ENCODE measurements around the gene PRKAR1B. TPM values are rescaled to one million over a fixed set of nuclear protein-coding genes. Genes with fewer than 3 reads are reported as not detected.

PRKAR1B gene
- total RNA-seq, 1 experiment from 2014 or later: 27.2 TPM

DNA sequence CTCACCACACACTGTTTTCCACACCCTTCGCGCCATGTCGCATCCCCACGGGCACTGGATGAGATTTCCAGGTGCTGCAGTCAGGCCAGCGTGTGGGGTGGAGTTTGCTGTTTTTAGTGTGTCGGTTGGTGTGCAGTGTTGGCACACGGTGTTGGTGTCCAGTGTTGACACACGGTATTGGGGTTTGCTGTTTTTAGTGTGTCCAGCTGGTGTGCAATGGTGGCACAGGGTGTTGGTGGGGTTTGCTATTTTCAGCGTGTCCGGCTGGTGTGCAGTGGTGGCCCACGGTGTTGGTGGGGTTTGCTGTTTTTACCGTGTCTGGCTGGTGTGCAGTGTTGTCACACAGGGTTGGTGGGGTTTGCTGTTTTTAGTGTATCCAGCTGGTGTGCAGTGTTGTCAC, 20.1 kb upstream of the PRKAR1B start:
- DNase-seq (ENCODE audit: low spot score): no peak
- intact Hi-C loops (cut with micrococcal nuclease; ENCODE audit: unreplicated experiment): no loop called here
- ChIA-PET POLR2A (ENCODE audit: low non-redundant PET) (no interaction called here), CTCF (no interaction called here)
- H3K4me1 ChIP-seq (ENCODE audit: insufficient read depth, low read length, poor library complexity, severe bottlenecking): no peaks in the 10 kb centered on the region
- no peaks in the 10 kb centered on the region for H3K9me3 ChIP-seq (ENCODE audit: low read depth, low read length, poor library complexity, severe bottlenecking)
- H3K27ac ChIP-seq (ENCODE audit: low read depth, low read length, poor library complexity, severe bottlenecking): no peak overlapping the region
- TF ChIP-seq, protein P1, sequence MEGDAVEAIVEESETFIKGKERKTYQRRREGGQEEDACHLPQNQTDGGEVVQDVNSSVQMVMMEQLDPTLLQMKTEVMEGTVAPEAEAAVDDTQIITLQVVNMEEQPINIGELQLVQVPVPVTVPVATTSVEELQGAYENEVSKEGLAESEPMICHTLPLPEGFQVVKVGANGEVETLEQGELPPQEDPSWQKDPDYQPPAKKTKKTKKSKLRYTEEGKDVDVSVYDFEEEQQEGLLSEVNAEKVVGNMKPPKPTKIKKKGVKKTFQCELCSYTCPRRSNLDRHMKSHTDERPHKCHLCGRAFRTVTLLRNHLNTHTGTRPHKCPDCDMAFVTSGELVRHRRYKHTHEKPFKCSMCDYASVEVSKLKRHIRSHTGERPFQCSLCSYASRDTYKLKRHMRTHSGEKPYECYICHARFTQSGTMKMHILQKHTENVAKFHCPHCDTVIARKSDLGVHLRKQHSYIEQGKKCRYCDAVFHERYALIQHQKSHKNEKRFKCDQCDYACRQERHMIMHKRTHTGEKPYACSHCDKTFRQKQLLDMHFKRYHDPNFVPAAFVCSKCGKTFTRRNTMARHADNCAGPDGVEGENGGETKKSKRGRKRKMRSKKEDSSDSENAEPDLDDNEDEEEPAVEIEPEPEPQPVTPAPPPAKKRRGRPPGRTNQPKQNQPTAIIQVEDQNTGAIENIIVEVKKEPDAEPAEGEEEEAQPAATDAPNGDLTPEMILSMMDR (conservative IDR thresholded peaks at IDR 0.05; ENCODE audit: low read depth, low read length): no peak
- TF ChIP-seq EZH2 (IDR thresholded peaks at IDR 0.05; ENCODE audit: borderline replicate concordance, low read depth, low read length, poor library complexity, severe bottlenecking): no peak
- no peak overlapping the region for H3K4me3 ChIP-seq (ENCODE audit: low read depth, low read length, poor library complexity, severe bottlenecking)
- H3K36me3 ChIP-seq (ENCODE audit: insufficient read depth, low read length, poor library complexity, severe bottlenecking): peaks cover 20% of the 10 kb centered on the region
- no TSS peak for BruUV-seq (replicated peaks)
- no peaks in the 10 kb centered on the region for H3K27me3 ChIP-seq (replicated peaks; ENCODE audit: insufficient read depth, low read depth, low read length, poor library complexity)

DNA sequence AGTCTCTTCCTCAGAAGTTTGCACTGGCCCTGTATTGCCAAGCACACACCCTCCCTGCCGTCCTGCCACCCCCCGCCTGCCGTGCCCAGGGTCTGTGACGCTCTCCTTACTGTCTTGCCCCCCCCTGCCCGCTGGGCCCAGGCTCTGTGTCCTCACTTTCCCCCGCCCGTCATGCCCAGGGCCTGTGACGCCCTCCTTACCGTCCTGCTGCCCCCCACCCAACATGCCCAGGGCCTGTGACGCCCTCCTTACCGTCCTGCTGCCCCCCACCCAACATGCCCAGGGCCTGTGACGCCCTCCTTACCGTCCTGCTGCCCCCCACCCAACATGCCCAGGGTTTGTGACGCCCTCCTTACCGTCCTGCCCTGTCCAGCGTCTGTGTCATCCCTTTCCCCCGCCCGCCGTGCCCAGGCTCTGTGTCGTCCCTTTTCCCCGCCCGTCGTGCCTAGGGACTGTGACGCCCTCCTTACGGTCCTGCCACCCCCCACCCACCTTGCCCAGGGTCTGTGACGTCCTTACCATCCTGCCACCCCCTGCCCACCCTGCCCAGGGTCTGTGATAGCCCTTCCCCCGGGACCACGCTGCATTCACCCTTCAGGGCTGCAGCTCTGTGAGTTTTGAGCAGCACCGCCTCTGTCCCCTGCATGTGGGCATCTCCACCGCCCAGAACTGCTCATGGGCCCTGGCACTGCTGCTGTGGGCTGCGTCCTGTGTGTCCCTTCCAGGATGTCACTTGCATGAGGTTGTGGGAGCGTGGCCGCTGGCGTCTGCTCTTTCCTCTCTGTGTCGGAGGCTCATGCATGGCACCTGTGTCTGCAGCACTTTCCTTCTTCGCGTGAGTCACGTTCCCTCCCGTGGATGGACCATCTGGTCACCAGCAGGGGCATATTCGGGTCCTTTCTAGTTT, 19.3 kb upstream of the PRKAR1B start:
- Histone ChIP-seq H3K36me3 (ENCODE audit: insufficient read depth, low read length, poor library complexity, severe bottlenecking) (peaks cover 15% of the 10 kb centered on the region), H3K4me1 (ENCODE audit: insufficient read depth, low read length, poor library complexity, severe bottlenecking) (no peaks in the 10 kb centered on the region), H3K4me3 (ENCODE audit: low read depth, low read length, poor library complexity, severe bottlenecking) (no peak overlapping the region), H3K9me3 (ENCODE audit: low read depth, low read length, poor library complexity, severe bottlenecking) (no peaks in the 10 kb centered on the region), H3K27me3 (replicated peaks; ENCODE audit: insufficient read depth, low read depth, low read length, poor library complexity) (no peaks in the 10 kb centered on the region), H3K27ac (ENCODE audit: low read depth, low read length, poor library complexity, severe bottlenecking) (no peak overlapping the region)
- no peak for DNase-seq (ENCODE audit: low spot score)
- intact Hi-C loops (cut with micrococcal nuclease; ENCODE audit: unreplicated experiment): no loop called here
- TF ChIP-seq, protein P1 (conservative IDR thresholded peaks at IDR 0.05; ENCODE audit: low read depth, low read length): no peak
- no peak for TF ChIP-seq EZH2 (IDR thresholded peaks at IDR 0.05; ENCODE audit: borderline replicate concordance, low read depth, low read length, poor library complexity, severe bottlenecking)
- ChIA-PET CTCF (no interaction called here), POLR2A (ENCODE audit: low non-redundant PET) (no interaction called here)
- no TSS peak for BruUV-seq (replicated peaks)

DNA sequence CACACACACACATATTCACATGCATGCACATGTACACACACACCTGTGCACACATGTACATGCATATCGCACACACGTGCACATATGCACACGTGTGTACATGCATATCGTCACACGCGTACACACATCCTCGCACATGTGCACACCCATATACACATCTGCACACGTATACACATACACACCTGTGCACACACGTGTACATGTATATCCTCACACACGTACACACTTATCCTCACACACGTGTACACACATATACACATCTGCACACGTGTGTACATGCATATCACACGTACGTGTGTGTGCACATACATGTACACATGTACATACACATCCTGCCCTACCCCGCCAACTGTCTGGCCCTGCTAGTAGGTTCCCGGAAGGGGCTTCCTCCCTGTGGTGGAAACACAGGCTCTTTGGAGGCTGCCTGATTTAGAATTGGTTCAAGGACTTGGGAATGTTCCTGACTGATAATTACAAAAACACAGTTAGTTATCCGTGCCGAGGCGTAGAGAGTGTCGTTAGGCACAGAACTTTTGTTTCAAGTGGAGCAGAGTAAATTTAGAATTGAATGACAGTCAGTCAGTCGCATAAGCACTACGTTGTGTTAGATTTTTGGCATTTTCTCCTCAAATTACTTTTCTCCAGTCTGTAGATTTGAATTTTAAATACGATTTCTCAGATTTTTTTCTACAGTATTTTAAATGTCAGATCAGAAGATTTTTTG, 18.5 kb upstream of the PRKAR1B start:
- intact Hi-C loops (cut with micrococcal nuclease; ENCODE audit: unreplicated experiment): no loop called here
- H3K27me3 ChIP-seq (replicated peaks; ENCODE audit: insufficient read depth, low read depth, low read length, poor library complexity): no peaks in the 10 kb centered on the region
- no peaks in the 10 kb centered on the region for H3K4me1 ChIP-seq (ENCODE audit: insufficient read depth, low read length, poor library complexity, severe bottlenecking)
- H3K9me3 ChIP-seq (ENCODE audit: low read depth, low read length, poor library complexity, severe bottlenecking): no peaks in the 10 kb centered on the region
- H3K27ac ChIP-seq (ENCODE audit: low read depth, low read length, poor library complexity, severe bottlenecking): no peak overlapping the region
- POLR2A ChIA-PET (ENCODE audit: low non-redundant PET): no interaction called here
- no TSS peak for BruUV-seq (replicated peaks)
- CTCF ChIA-PET: no interaction called here
- no peak for DNase-seq (ENCODE audit: low spot score)
- TF ChIP-seq, protein P1 (conservative IDR thresholded peaks at IDR 0.05; ENCODE audit: low read depth, low read length): no peak
- TF ChIP-seq EZH2 (IDR thresholded peaks at IDR 0.05; ENCODE audit: borderline replicate concordance, low read depth, low read length, poor library complexity, severe bottlenecking): no peak
- H3K4me3 ChIP-seq (ENCODE audit: low read depth, low read length, poor library complexity, severe bottlenecking): no peak overlapping the region
- peaks cover 13% of the 10 kb centered on the region for H3K36me3 ChIP-seq (ENCODE audit: insufficient read depth, low read length, poor library complexity, severe bottlenecking)

Measured in A673 (cell line).